AML-193 (cell line): Measurements from ENCODE around the gene SDR42E1.
"Not testable (repeated sequence)": the region's sequence is repeated elsewhere in the genome, so short reads cannot be mapped to it uniquely, and the experiment has no call there.

Source experiments
- DNase-seq, 2 experiments: peaks; one replicate each; lab custom pipeline; 2025; lab: John Stamatoyannopoulos, UW

Gene SDR42E1

DNA sequence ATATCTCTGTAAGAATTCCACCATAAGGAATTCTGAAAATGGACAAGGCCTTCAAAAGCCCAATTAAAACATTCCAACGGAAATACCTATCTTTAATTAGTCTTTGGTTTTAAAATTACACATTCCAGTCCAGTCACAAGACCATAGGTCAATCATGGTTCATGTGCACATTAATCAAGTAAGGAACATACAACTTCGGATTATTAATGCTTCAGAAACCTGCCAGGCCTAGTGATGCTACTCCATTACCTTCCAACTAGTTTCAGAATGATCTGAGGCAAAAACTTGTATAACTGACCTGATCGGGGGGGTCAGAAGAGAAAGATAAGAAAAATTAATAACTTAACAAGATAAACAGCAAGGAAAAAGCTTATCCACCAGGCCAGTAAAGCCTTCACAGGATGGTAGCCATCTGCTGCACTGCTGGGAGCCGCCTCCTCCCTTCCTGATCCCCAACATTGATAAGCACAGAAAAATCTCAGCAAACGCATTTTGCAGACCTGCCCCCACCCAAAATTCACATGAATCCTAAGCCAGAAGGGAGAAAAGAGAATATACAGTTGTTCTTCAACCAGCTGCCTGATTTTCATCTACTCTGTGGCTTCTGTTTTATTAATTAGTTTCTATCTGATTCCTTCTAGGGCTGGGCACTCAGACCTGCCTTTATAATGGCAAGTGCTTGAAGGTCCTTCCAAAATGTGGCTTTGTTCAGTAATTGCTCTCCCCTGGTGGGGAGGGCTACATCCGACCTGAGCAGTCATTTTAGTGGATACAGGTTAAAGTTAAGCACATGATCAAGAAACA is 6.0 kb downstream of the SDR42E1 start:
- no peak for DNase-seq

- no peak for DNase-seq
Measured at GRCh38 chr16:82004601-82005000, 6.7 kb downstream of the SDR42E1 start.

DNA sequence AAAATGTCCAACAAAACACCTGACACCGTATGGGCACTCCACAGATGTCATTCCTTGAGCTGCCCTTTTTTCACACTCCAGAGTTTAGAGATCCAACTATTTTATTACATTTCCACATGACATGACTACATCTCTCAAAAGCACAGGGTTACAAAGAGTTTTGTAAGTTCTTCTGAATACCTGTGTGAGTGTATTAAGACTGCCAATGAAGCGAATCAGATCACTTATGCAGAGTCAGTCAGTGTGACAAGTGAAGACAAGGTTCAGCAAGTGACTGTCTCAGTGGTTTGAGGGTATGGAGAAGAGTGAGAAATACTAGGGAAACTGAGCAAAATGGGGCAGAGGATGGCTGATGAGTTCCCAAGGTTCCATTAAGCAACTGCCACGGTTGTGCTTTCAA is 8.4 kb downstream of the SDR42E1 start:
- DNase-seq, result no peak

GRCh38 chr16:81997738-81998137 is 13.5 kb downstream of the SDR42E1 start:
- no peak for DNase-seq

DNA sequence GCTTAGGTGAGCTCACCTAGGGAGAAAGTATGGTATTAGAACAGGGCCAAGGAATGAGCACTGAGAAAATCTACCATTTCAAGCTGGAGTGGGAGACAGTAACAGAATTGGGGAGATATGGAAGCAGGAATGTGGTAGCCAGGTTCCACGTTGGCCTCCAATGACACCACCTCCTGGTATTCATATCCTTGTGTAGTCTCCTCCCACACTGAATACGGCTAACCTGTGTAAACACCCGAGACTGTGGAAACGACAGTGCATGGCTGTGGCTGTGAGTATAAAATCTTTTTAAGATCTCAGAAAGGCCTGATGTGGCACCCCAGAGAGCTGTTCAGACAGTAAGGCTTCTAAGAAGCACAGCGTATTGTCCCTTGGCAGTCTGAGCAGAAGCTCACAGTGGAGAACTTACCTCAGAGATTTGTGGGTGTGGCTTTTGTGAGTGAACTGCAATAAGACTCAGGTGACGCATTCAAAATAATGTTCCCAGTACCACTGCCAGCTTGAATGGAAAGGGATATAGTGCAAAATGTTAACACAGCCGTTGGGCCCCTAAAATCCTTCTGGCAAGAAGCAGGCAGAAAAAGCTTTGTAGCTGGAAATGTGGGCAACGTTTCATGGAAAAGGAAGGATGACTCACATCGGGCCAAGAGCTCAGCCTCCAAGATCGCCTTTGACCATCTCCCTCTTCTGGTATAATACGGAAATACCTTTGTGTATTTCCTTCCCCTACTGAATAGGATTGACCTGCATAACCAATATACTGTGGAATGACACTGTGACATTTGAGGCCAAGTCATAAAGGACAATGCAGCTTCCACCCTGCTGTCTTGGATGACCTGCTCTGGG is 14.4 kb downstream of the SDR42E1 start:
- peak; percentile 41 to 44 for DNase-seq

DNA sequence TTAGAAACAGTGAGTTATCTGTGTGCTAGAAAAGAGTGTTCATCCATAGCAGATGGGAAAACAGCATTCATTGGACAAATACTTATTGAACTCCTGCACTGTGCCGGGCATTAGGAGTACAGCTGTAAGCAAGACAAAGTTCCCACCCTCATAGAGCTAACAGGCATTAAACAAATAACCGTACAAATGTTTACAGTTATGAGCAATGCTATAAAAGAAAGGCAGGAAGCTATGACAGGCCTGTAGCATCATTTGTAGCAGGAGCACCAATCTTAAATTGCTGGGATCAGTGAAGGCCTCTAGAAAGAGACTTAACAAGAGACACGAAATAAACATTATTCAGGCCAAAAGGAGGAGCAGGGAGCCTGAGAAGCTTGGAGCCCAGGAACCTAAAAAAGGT is 15.6 kb downstream of the SDR42E1 start:
- no peak for DNase-seq

DNA sequence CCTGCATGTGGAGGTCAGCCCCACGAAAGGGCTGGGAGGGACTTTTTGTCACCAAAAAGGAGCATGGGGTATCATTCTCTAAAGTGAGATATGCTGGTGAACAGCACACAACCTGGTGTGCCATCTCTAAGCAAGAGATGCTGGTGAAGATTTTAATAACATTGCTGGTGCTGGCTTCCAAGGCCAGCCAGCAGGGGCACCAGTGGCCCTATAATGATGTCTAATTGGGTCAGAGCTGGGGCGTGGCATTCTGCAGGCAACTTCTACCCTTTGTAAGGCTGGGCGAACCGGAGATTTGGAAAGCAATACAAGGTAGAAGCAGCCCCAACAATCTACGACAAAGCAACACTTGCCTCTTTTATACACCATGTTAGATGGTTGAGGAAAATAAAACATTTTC is 16.8 kb downstream of the SDR42E1 start:
- no peak for DNase-seq

DNA sequence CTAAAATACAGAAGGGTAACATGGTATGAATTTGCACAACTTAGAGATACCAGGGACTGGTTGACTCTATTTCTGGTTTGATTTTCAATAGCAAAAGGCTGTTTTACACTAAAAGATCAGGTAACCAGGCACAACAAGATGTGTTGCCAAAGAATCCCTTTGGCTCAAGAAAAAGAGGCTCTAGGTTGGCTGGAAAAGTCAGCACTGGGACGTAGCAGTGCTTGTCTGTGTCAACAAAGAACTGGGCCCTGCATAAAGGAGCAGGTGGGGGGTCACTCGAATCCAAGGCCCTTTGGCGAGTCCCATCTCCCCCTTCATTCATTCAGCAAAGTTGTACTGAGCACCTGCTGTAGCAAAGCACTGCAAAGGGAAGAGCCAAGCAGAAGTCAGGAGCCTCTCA is 18.4 kb downstream of the SDR42E1 start:
- DNase-seq, result no peak

DNA sequence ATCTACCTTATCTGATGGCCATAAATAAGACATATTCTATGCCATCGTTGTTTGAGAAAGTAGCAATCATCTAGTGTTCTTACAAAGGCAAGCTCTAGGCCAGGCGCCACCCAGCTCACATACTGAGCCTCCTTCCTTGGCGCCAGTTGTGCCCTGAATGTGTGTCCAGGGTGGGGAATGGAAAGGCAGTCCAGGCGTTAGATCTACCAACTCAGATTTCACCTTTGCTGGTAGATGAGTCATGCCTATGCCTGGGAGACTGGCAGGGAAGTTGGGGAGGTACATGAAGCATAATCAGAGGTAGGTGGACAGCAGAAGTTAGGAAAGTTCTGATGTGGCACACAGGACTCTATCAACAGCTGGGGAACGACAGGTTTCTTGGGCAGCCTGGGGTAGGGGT is 23.6 kb downstream of the SDR42E1 start:
- DNase-seq, result no peak

GRCh38 chr16:81987121-81987520 is 24.1 kb downstream of the SDR42E1 start:
- no peak for DNase-seq

DNA sequence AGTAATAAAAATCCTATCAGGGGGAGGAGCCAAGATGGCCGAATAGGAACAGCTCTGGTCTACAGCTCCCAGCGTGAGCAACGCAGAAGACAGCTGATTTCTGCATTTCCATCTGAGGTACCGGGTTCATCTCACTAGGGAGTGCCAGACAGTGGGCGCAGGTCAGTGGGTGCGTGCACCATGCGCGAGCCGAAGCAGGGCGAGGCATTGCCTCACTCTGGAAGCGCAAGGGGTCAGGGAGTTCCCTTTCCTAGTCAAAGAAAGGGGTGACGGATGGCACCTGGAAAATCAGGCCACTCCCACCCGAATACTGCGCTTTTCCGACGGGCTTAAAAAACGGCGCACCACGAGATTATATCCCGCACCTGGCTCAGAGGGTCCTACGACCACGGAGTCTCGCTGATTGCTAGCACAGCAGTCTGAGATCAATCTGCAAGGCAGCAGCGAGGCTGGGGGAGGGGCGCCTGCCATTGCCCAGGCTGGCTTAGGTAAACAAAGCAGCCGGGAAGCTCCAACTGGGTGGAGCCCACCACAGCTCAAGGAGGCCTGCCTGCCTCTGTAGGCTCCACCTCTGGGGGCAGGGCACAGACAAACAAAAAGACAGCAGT is 33.8 kb downstream of the SDR42E1 start:
- not testable (repeated sequence) for DNase-seq

- DNase-seq, result no peak
Measured at GRCh38 chr16:81975637-81976036, 35.6 kb downstream of the SDR42E1 start.

- no peak for DNase-seq
Measured at GRCh38 chr16:81973737-81974136, 37.5 kb downstream of the SDR42E1 start.

DNA sequence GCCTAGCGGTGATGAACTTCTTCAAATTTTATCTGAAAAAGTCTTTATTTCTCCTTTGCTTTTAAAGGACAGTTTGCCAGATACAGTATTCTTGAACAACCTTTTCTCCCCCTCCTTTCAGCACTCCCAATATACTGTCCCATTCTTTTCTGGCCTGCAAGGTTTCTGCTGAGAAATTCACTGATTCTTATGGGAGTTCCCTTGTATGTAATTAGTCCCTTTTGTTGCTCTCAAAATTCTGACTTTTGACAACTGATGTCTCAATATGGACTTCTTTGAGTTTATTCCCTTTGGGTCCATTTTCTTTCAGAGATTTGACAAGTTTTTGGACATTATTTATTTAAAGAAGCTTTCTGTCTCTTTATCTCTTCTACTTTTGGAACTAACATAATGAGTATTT is 39.4 kb downstream of the SDR42E1 start:
- DNase-seq, result no peak

DNA sequence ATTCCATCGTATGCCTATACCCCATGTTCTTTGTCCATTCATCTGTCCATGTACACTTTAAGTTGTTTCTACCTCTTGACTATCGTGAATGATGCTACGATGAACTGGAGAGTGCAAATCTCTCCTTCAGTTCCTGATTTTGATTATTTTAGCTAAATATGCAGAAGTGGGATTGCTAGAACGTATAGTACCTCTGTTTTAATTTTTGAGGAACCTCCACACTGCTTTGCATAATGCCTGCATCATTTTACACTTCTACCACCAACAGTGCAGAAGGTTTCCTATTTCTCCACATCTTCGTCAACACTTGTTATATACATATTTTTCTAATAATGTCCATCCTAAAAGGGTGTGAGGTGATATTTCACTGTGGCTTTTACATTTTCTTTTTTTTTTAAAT is 43.9 kb downstream of the SDR42E1 start:
- DNase-seq, result peak in 1 of 2 experiments; percentile 3

DNA sequence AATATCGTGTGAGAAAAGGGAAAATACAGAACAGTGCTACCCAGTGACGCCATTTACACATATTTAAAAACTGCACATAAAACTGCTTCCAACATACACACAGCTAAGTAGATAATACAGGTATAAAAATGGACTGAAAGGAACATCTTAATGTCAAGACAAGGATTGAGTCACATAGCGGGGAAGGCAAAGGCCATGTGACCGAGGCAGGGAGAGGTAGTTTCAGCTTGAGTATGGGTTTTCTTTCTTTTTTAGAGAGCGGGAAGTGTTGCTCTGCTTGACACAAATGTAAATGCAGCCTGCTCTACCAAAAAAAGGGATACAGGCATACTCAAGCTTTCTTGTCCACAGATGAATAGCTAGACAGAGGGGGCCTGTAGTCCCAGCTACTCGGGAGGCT is 46.5 kb downstream of the SDR42E1 start:
- no peak for DNase-seq

- peak; percentile 24 to 26 for DNase-seq
Measured at GRCh38 chr16:81956213-81956948, 54.9 kb downstream of the SDR42E1 start.

DNA sequence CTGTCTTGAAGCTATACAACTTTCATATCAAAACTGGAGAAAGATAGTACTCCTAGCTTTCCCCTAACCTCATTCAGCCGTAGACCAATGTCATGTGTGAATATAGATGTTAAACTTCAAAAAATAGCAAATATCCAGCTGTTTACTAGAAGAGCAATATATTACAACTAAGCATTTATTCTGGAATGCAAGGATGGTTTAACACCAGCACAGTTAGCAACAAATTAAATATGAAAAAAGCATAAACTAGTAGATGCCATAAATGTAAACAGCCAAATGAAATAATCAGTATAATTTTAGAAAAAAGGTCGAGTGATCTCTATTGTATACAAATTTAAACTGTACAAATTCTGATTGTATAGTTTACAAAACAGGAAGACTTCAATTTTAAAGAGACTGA is 59.7 kb downstream of the SDR42E1 start:
- DNase-seq, result no peak

- DNase-seq, result no peak
Measured at GRCh38 chr16:81946206-81946605, 65.1 kb downstream of the SDR42E1 start.

- no peak for DNase-seq
Measured at GRCh38 chr16:81945665-81946064, 65.6 kb downstream of the SDR42E1 start.

- no peak for DNase-seq
Measured at GRCh38 chr16:81942007-81942601, 69.2 kb downstream of the SDR42E1 start.
